ENCODE measurements around the gene PARP6.

The PARP6 gene

DNA sequence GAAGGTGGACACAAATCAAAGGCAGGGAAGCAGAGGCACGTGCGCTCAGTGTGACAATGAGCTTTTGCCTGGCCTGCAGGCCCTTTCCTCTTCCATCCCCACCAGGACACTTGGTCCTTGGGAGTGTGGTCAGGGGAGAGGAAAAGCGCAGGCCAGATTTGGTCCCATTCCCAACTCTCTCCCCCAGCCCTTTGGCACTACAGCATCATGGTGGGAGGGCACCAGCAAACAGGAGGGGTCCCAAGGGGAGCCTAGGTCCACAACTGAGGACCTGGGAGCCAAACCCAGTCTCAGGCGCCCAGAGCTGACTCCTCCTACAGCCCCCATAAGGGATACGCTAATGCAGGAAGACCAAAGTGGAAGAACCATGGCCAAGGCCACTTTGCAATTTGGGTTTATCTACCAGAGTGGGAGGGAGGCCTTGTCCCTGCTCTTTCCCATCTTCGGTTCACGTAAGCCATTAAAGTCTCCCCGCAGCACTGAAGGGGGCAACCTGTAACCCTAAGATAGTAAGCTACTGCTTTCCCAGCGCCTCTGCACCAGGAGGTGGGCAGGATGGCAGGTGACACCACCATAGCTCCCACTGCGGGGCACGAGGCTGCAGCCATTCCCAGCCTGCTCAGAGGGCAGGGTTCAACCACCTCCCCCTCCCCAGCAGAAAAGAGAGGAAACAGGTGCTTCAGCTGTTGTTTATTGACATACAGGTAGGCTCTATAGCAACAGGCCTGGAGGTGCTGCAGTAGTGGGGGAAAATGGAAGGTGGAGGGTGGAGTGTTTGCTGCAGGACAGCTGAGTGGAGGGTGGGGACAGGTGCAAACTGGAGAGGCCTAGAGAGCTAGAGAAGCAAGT lies 73.8 kb downstream of the PARP6 start:
- DNase-seq (ENCODE audit: low spot score): no peak

DNA sequence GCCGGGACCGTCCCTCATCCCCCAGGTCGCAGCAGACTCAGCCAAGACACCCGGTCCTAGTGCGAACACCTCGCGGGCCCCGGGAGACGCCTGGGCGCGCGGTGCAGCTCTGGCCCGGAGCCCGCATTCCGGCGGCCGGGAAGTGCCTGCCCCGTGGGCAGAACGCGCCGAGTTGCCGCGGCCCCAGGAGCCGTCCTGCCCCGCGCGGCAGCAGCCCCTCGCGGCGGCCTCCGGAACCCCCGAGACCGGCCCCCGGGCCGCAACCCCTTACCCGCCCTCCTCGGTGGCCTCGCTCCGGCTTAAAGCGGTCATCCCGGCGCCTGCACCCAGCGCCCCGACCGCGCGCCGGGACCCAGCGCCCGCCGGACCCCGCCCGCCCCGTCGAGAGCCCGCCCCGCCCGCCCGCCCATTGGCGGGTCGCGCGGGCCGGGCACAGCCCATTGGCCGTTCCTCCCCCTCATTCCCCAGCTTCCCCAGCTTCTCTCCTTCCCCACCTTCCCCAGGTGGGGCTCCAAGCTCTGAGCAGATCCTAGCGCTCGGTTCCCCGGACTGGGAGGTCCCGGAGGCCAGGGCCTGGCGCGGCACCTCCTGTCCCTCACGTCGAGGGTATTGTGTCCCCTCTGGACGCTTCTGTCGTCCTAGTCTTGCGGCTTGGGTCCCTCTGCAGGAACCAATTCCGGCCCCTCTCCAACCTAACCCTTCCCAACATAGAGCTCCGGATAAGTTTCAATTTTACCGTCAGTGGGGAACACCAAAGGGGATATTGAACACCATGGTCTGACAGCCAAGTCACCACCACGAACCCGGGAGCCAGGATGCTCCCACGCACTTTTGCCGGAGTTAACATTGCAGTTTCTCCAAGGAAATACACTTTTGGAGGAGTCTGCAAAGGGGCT lies 74.6 kb downstream of the PARP6 start, which contains the start of gene GRAMD2A:
TSS of gene GRAMD2A (minus strand) at position 328 of the 896 bp plus-strand sequence.
- DNase-seq (ENCODE audit: low spot score): no peak

DNA sequence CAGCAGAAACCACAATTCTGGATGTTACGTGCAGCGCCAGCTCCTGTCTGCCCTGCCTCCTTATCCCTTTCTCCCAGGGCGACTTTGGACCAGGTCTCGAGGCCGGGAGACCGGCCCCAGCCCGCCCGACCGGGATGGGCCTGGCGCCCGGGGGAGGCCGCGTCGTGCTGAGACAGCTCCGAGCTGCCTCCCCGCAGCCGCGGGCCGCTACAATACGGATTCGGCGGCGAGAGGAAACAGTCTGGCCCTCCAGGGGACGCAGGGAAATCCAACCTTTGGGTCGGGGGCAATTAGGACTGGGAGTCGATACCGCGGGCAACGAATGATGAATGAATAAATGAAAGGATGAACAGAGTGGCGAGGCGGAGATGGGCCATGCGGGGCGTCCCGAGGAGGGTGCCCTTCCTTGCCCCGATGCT lies 75.3 kb downstream of the PARP6 start:
- no peak for DNase-seq (ENCODE audit: low spot score)

DNA sequence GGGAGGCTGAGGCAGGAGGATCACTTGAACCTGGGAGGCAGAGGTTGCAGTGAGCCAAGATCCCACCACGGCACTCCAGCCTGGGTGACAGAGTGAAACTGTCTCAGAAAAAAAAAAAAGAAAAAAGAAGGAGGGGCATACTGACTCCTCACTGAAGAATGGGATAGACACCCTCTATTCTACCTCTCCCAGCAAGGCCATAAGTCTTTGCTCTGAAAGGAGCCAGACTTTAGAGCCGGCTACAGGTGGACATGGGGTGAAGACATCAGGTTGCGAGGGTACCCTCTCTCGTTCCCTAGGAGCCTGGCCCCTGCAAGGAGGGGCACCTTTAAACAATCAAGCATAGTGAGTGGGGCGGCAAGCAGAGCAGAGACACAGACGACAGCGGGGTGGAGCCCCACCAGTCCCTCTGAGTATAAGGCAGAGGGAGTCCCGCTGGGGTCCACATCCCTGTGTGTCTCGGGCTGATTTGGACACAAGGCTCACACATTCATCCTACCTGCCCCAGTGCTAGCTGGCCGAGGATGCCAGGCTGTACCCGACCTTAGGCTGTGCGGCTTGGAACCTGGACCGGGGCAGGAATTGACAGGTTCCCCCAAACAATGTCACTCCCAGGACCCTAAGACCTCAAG lies 75.8 kb downstream of the PARP6 start:
- DNase-seq (ENCODE audit: low spot score): no peak

DNA sequence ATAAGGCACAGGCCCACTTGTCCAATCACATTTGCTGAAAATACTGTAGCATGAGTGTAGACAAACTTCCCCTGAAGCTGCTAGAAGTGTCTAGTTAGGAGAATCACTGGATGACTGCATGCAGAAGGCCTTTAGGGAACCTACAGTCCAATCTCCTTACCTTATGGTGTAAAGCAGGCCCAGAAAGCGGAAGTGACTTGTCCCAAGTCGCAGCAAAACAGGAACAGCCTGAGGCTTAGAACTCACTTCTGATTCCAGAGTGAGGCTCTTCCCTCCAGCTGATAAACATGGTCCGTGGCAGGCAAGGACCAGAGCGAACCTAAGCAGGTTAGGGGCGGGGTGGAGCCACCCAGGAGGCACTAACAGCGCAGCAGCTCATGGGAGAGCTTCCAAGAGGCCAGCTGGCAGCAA lies 77.2 kb downstream of the PARP6 start:
- DNase-seq (ENCODE audit: low spot score): no peak

DNA sequence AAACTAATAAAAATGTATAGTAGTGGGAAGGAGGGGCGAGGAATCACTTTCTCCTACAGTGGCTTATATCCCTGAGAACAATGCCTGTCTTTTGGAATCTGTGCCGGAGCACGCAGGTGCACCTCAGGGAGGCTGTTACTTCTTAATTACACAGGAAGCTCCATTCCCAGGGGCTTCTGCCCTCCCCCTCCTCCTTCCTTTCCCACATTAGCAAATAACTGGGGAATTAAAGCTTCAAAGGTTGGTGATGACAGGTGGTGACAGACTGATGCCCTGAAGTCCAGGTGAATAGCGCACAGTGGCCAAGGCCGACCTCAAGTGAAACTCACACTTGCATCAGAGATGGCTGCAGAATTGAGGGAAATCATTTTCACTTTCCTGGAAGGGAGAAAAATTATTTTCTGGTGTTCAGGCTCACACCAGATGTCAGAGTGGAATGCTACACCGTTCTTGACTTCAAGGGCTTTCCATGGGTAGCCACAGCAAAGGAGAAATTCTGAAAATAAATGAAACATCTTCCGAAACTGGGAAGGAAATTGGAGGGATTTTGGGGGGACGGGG lies 78.4 kb downstream of the PARP6 start:
- no peak for DNase-seq (ENCODE audit: low spot score)

DNA sequence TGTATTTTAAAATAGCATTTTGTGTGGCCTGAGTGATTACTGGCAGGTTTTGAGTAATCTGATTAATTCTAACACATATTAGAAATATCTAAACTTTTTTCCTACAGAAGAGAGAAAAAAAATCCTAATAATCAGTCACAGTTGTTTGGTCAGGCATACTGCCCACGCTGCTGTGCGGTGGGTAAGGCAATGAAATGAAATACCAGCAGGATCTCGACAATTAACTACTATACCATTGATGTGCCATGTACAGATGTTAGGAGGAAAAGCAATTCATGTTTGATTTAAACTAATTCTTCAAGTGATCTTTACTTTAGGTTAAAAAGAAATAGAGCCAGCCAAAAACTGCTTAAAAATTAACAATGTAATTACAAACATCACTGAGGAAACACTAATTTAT lies 79.9 kb downstream of the PARP6 start:
- no peak for DNase-seq (ENCODE audit: low spot score)

Measured in hematopoietic multipotent progenitor cell treated with erythropoietin and hydrocortisone succinate and interleukin-3 and kit ligand, for 15 days (in vitro differentiated cells).